ENCODE results near the gene SPRN. TPM values are rescaled to one million over a fixed set of nuclear protein-coding genes. Genes with fewer than 3 reads are reported as not detected.
A peak's percentile ranks its signal among the peaks of the same experiment; 100 is the strongest.
"Not testable (repeated sequence)": the region's sequence is repeated elsewhere in the genome, so short reads cannot be mapped to it uniquely, and the experiment has no call there.

The SPRN gene
- total RNA-seq, 1 donor from 2014 or later, result not detected

- Mint-ChIP-seq H3K27me3 (peaks cover 9% of the 10 kb centered on the region), H3K4me3 (no peak overlapping the region), H3K9me3 (no peaks in the 10 kb centered on the region), H3K27ac (no peak overlapping the region), H3K36me3 (ENCODE audit: low read depth) (no peaks in the 10 kb centered on the region), H3K4me1 (peaks cover 14% of the 10 kb centered on the region)
- intact Hi-C loops (cut with micrococcal nuclease), result loop anchor here (2.0 to 10.0 kb wide), 2 partner anchors 55 to 81 kb away; no protein-coding TSS in a partner anchor
- DNase-seq, result no peak
These were observed 15.4 kb upstream of the SPRN start for GRCh38 chr10:133439517-133440461.

- Mint-ChIP-seq H3K27me3 (peaks cover 9% of the 10 kb centered on the region), H3K36me3 (ENCODE audit: low read depth) (no peaks in the 10 kb centered on the region), H3K4me3 (no peak overlapping the region), H3K4me1 (peaks cover 14% of the 10 kb centered on the region), H3K9me3 (no peaks in the 10 kb centered on the region), H3K27ac (no peak overlapping the region)
- intact Hi-C loops (cut with micrococcal nuclease), result loop anchor here (2.0 kb wide), 1 partner anchor 82 kb away; no protein-coding TSS in a partner anchor
- peak; percentile 76 for DNase-seq
These were observed 14.4 kb upstream of the SPRN start for GRCh38 chr10:133438711-133439273.

GRCh38 chr10:133432789-133433188, 8.4 kb upstream of the SPRN start:
- H3K4me1 Mint-ChIP-seq; DNase-seq; H3K4me3 Mint-ChIP-seq; intact Hi-C loops (cut with micrococcal nuclease); H3K27ac Mint-ChIP-seq; H3K9me3 Mint-ChIP-seq; H3K36me3 Mint-ChIP-seq (ENCODE audit: low read depth): not testable (repeated sequence)
- peaks cover 15% of the 10 kb centered on the region for H3K27me3 Mint-ChIP-seq

GRCh38 chr10:133431888-133432613, 7.6 kb upstream of the SPRN start:
- H3K9me3 Mint-ChIP-seq; H3K36me3 Mint-ChIP-seq (ENCODE audit: low read depth); H3K4me3 Mint-ChIP-seq; intact Hi-C loops (cut with micrococcal nuclease); H3K27ac Mint-ChIP-seq; DNase-seq; H3K4me1 Mint-ChIP-seq: not testable (repeated sequence)
- peaks cover 11% of the 10 kb centered on the region for H3K27me3 Mint-ChIP-seq

GRCh38 chr10:133429571-133429970, 5.1 kb upstream of the SPRN start:
- H3K9me3 Mint-ChIP-seq; H3K36me3 Mint-ChIP-seq (ENCODE audit: low read depth); DNase-seq; H3K27ac Mint-ChIP-seq; intact Hi-C loops (cut with micrococcal nuclease); H3K4me1 Mint-ChIP-seq; H3K4me3 Mint-ChIP-seq; H3K27me3 Mint-ChIP-seq: not testable (repeated sequence)

GRCh38 chr10:133424102-133424501, 323 bp downstream of the SPRN start:
- H3K27me3 Mint-ChIP-seq; H3K27ac Mint-ChIP-seq; H3K9me3 Mint-ChIP-seq; intact Hi-C loops (cut with micrococcal nuclease); H3K4me1 Mint-ChIP-seq; DNase-seq; H3K36me3 Mint-ChIP-seq (ENCODE audit: low read depth); H3K4me3 Mint-ChIP-seq: not testable (repeated sequence)

- Mint-ChIP-seq H3K27me3 (peaks cover 4% of the 10 kb centered on the region), H3K36me3 (ENCODE audit: low read depth) (peaks cover 9% of the 10 kb centered on the region), H3K27ac (no peak overlapping the region), H3K4me1 (no peaks in the 10 kb centered on the region), H3K4me3 (peak overlapping the region; percentile 39), H3K9me3 (no peaks in the 10 kb centered on the region)
- intact Hi-C loops (cut with micrococcal nuclease), result no loop called here
- DNase-seq, result peak; percentile 57
These were observed 1.3 kb downstream of the SPRN start for GRCh38 chr10:133422807-133423771.

GRCh38 chr10:133422223-133422806, 2.1 kb downstream of the SPRN start:
- H3K36me3 Mint-ChIP-seq (ENCODE audit: low read depth), result peaks cover 9% of the 10 kb centered on the region
- H3K27ac Mint-ChIP-seq, result no peak overlapping the region
- no peak for DNase-seq
- H3K4me3 Mint-ChIP-seq, result no peak overlapping the region
- H3K9me3 Mint-ChIP-seq, result no peaks in the 10 kb centered on the region
- H3K4me1 Mint-ChIP-seq, result no peaks in the 10 kb centered on the region
- H3K27me3 Mint-ChIP-seq, result peaks cover 4% of the 10 kb centered on the region
- intact Hi-C loops (cut with micrococcal nuclease), result no loop called here

GRCh38 chr10:133421336-133422222, 2.8 kb downstream of the SPRN start:
- no peaks in the 10 kb centered on the region for H3K4me1 Mint-ChIP-seq
- H3K36me3 Mint-ChIP-seq (ENCODE audit: low read depth), result peaks cover 9% of the 10 kb centered on the region
- intact Hi-C loops (cut with micrococcal nuclease), result no loop called here
- no peak overlapping the region for H3K27ac Mint-ChIP-seq
- H3K27me3 Mint-ChIP-seq, result peaks cover 4% of the 10 kb centered on the region
- H3K9me3 Mint-ChIP-seq, result no peaks in the 10 kb centered on the region
- DNase-seq, result no peak
- H3K4me3 Mint-ChIP-seq, result no peak overlapping the region

- H3K4me1 Mint-ChIP-seq, result no peaks in the 10 kb centered on the region
- no peak overlapping the region for H3K4me3 Mint-ChIP-seq
- peaks cover 4% of the 10 kb centered on the region for H3K27me3 Mint-ChIP-seq
- peaks cover 15% of the 10 kb centered on the region for H3K36me3 Mint-ChIP-seq (ENCODE audit: low read depth)
- H3K9me3 Mint-ChIP-seq, result peaks cover 6% of the 10 kb centered on the region
- H3K27ac Mint-ChIP-seq, result no peak overlapping the region
- DNase-seq, result no peak
- intact Hi-C loops (cut with micrococcal nuclease), result no loop called here
These were observed 3.8 kb downstream of the SPRN start for GRCh38 chr10:133420579-133420978.

GRCh38 chr10:133420028-133420427, 4.4 kb downstream of the SPRN start:
- H3K36me3 Mint-ChIP-seq (ENCODE audit: low read depth), result peaks cover 20% of the 10 kb centered on the region
- H3K4me1 Mint-ChIP-seq, result no peaks in the 10 kb centered on the region
- H3K9me3 Mint-ChIP-seq, result peaks cover 11% of the 10 kb centered on the region
- intact Hi-C loops (cut with micrococcal nuclease), result no loop called here
- no peak for DNase-seq
- peaks cover 4% of the 10 kb centered on the region for H3K27me3 Mint-ChIP-seq
- H3K27ac Mint-ChIP-seq, result no peak overlapping the region
- no peak overlapping the region for H3K4me3 Mint-ChIP-seq

GRCh38 chr10:133419211-133419950, 5.0 kb downstream of the SPRN start:
- H3K4me3 Mint-ChIP-seq, result no peak overlapping the region
- DNase-seq, result no peak
- no peak overlapping the region for H3K27ac Mint-ChIP-seq
- peaks cover 4% of the 10 kb centered on the region for H3K27me3 Mint-ChIP-seq
- peaks cover 25% of the 10 kb centered on the region for H3K36me3 Mint-ChIP-seq (ENCODE audit: low read depth)
- peaks cover 11% of the 10 kb centered on the region for H3K9me3 Mint-ChIP-seq
- intact Hi-C loops (cut with micrococcal nuclease), result no loop called here
- no peaks in the 10 kb centered on the region for H3K4me1 Mint-ChIP-seq

All from activated CD4-positive, alpha-beta T cell treated with anti-CD3 and anti-CD28 coated beads, Interleukin-2, amount 10 ng/mL, durations not matched to agents 24 days and 14 days (primary cell).